OCI-LY7 (cell line): ENCODE measurements around the gene KIF7. TPM values are rescaled to one million over a fixed set of nuclear protein-coding genes. Genes with fewer than 3 reads are reported as not detected.

Experiments used
- BruUV-seq: library from RNA; stranded (reverse); fragments of 400-500 nt; replicated peaks from 2 replicates; lab custom pipeline; 2021; lab: Mats Ljungman, UMichigan
- CTCF ChIA-PET: fragments of 300-600 bp; sonication (Branson Sonifier 250); formaldehyde crosslinking; loops from one replicate; lab custom pipeline; 2022; ENCODE audit warnings: antibody characterized with exemption; ENCODE audit not compliant: unreplicated experiment; lab: Charles Lee
- POLR2A ChIA-PET: fragments of 300-600 bp; sonication (Branson Sonifier 250); formaldehyde crosslinking; loops from one replicate; lab custom pipeline; 2022; ENCODE audit warnings: antibody characterized with exemption; lab: Charles Lee
- DNase-seq: peaks from one replicate; pipeline ENCODE4 v3.0.0-alpha.2; 2015; ENCODE audit warnings: low spot score
- H2AFZ ChIP-seq: fragments of 200-600 bp; sonication (generic), shearing (Covaris generic); 2 replicates; pipeline ENCODE4 v1.6.1; 2014; ENCODE audit warnings: mild to moderate bottlenecking, antibody characterized with exemption, low read length, moderate library complexity
- H3K27ac ChIP-seq: fragments of 200-600 bp; sonication (generic); 2 replicates; pipeline ENCODE4 v1.5.1; 2014; ENCODE audit warnings: mixed run types, low read depth, mild to moderate bottlenecking, moderate library complexity, low read length, inconsistent platforms; ENCODE audit not compliant: poor library complexity, severe bottlenecking
- H3K36me3 ChIP-seq: fragments of 200-600 bp; sonication (generic); 2 replicates; pipeline ENCODE4 v1.6.1; 2014; ENCODE audit warnings: mild to moderate bottlenecking, antibody characterized with exemption, low read length, moderate library complexity, mixed read lengths; ENCODE audit not compliant: insufficient read depth
- H3K4me1 ChIP-seq: fragments of 200-600 bp; sonication (generic); 2 replicates; pipeline ENCODE4 v1.5.1; 2014; ENCODE audit warnings: mild to moderate bottlenecking, low read length; ENCODE audit not compliant: insufficient read depth, poor library complexity, severe bottlenecking
- H3K4me2 ChIP-seq: fragments of 200-600 bp; sonication (generic); 2 replicates; pipeline ENCODE4 v1.6.1; 2014; ENCODE audit warnings: mild to moderate bottlenecking, low read length
- H3K4me3 ChIP-seq: fragments of 200-600 bp; sonication (generic); 2 replicates; pipeline ENCODE4 v1.5.1; 2014; ENCODE audit warnings: mild to moderate bottlenecking, low read depth, low read length; ENCODE audit not compliant: poor library complexity, severe bottlenecking
- H3K79me2 ChIP-seq: fragments of 200-600 bp; sonication (generic); 2 replicates; pipeline ENCODE4 v1.6.1; 2016; ENCODE audit warnings: low read depth, mild to moderate bottlenecking, low read length, moderate library complexity, mixed read lengths; ENCODE audit not compliant: insufficient read depth
- H3K9me2 ChIP-seq: fragments of 200-600 bp; sonication (generic); 2 replicates; pipeline ENCODE4 v1.6.1; 2016; ENCODE audit warnings: mild to moderate bottlenecking, low read length, mixed read lengths; ENCODE audit not compliant: insufficient read depth
- H3K9me3 ChIP-seq: fragments of 200-600 bp; sonication (generic); 2 replicates; pipeline ENCODE4 v1.6.1; 2014; ENCODE audit warnings: mild to moderate bottlenecking, mixed run types, low read length, mixed read lengths
- H4K20me1 ChIP-seq: fragments of 200-600 bp; sonication (generic); 2 replicates; pipeline ENCODE4 v1.6.1; 2014; ENCODE audit warnings: mild to moderate bottlenecking, antibody characterized with exemption, low read length, moderate library complexity, mixed read lengths; ENCODE audit not compliant: insufficient read depth
- CTCF ChIP-seq: fragments of 200-600 bp; sonication (generic); conservative IDR thresholded peaks from 2 replicates; pipeline ENCODE4 v1.5.1; 2014; ENCODE audit warnings: mild to moderate bottlenecking, antibody characterized with exemption, low read length, moderate library complexity, mixed read lengths
- EZH2phosphoT487 ChIP-seq: fragments of 200-600 bp; sonication (generic); IDR thresholded peaks from 2 replicates; pipeline ENCODE4 v1.6.1; 2018; ENCODE audit warnings: low read depth, borderline replicate concordance, mild to moderate bottlenecking, mixed run types, antibody characterized with exemption, low read length, moderate library complexity, mixed read lengths
- intact Hi-C: fragments of 100-400 bp; cut with micrococcal nuclease; formaldehyde crosslinking; loops from one replicate; pipeline ENCODE4 v1.10.0; 2022; ENCODE audit not compliant: unreplicated experiment
- total RNA-seq, 2 experiments: library from RNA; depleted of rRNA in 1 of 2; stranded (reverse); fragments of >200 nt in 1 of 2; shearing (Covaris generic) in 1 of 2; gene quantifications; 2 replicates each; pipeline ENCODE4 v1.2.3, GENCODE V29; 2014 to 2022

The KIF7 gene
- total RNA-seq, 2 experiments from 2014 or later, result 0.10 TPM; not detected in 1

GRCh38 chr15:89672221-89673164, 17.2 kb upstream of the KIF7 start:
- H3K4me1 ChIP-seq, result no peaks in the 10 kb centered on the region

GRCh38 chr15:89671687-89672086, 16.4 kb upstream of the KIF7 start:
- no peaks in the 10 kb centered on the region for H3K4me1 ChIP-seq
- BruUV-seq, result no TSS peak
- H3K4me2 ChIP-seq, result no peak overlapping the region
- CTCF ChIA-PET, result no interaction called here
- no peaks in the 10 kb centered on the region for H3K36me3 ChIP-seq
- TF ChIP-seq EZH2phosphoT487, result no peak
- TF ChIP-seq CTCF, result no peak
- no peak overlapping the region for H3K4me3 ChIP-seq
- no peak for DNase-seq
- no peaks in the 10 kb centered on the region for H3K9me3 ChIP-seq
- no peaks in the 10 kb centered on the region for H4K20me1 ChIP-seq
- no peak overlapping the region for H3K27ac ChIP-seq
- no peak overlapping the region for H2AFZ ChIP-seq
- no peaks in the 10 kb centered on the region for H3K79me2 ChIP-seq
- H3K9me2 ChIP-seq, result no peaks in the 10 kb centered on the region
- intact Hi-C loops, result no loop called here
- POLR2A ChIA-PET, result no interaction called here

More at GRCh38 chr15:89672221-89673164, 17.2 kb upstream of the KIF7 start:
- Histone ChIP-seq H3K36me3 (no peaks in the 10 kb centered on the region), H3K9me2 (no peaks in the 10 kb centered on the region), H3K27ac (no peak overlapping the region), H3K4me3 (no peak overlapping the region), H2AFZ (no peak overlapping the region), H3K4me2 (no peak overlapping the region), H3K79me2 (no peaks in the 10 kb centered on the region), H4K20me1 (no peaks in the 10 kb centered on the region), H3K9me3 (no peaks in the 10 kb centered on the region)
- POLR2A ChIA-PET, result no interaction called here
- TF ChIP-seq EZH2phosphoT487 (no peak), CTCF (no peak)
- intact Hi-C loops, result no loop called here
- no TSS peak for BruUV-seq
- CTCF ChIA-PET, result no interaction called here
- no peak for DNase-seq
